ENCODE results near the gene OARD1.
A peak's percentile ranks its signal among the peaks of the same experiment; 100 is the strongest.

OARD1 gene

GRCh38 chr6:41066867-41067304, 5.3 kb downstream of the OARD1 start:
- H3K4me3 ChIP-seq (ENCODE audit: low read length) = no peak overlapping the region
- peak; percentile 86 for DNase-seq (ENCODE audit: low read depth)
- TF ChIP-seq, protein P1, sequence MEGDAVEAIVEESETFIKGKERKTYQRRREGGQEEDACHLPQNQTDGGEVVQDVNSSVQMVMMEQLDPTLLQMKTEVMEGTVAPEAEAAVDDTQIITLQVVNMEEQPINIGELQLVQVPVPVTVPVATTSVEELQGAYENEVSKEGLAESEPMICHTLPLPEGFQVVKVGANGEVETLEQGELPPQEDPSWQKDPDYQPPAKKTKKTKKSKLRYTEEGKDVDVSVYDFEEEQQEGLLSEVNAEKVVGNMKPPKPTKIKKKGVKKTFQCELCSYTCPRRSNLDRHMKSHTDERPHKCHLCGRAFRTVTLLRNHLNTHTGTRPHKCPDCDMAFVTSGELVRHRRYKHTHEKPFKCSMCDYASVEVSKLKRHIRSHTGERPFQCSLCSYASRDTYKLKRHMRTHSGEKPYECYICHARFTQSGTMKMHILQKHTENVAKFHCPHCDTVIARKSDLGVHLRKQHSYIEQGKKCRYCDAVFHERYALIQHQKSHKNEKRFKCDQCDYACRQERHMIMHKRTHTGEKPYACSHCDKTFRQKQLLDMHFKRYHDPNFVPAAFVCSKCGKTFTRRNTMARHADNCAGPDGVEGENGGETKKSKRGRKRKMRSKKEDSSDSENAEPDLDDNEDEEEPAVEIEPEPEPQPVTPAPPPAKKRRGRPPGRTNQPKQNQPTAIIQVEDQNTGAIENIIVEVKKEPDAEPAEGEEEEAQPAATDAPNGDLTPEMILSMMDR (IDR thresholded peaks at IDR 0.05; ENCODE audit: insufficient read depth, low read depth, low read length, missing control alignments) = peak; percentile 83

DNA sequence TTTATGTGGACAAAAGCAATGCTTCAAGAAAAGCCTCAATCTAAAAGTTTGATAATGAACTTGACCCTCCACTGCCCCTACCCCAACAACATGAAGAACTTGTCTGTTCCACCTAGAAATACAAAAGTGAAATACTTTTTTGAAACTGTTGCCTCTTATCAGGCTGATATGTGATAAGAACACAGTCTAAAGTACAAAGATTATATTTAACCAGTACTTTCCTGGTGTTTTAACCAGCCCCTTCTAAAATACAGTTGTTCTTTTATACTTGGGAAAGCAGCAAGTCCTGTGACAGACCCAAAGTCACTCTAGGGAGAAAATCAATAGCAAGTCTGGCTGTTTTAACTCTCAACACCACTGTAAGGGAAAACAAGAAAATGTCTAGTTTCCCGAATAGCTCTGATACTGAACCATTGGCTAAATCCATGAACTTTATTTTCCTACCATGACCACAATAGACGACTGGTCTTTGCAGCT, 6.6 kb downstream of the OARD1 start:
- DNase-seq (ENCODE audit: low read depth) = no peak
- H3K4me3 ChIP-seq (ENCODE audit: low read length) = no peak overlapping the region
- TF ChIP-seq, protein P1 (IDR thresholded peaks at IDR 0.05; ENCODE audit: insufficient read depth, low read depth, low read length, missing control alignments) = no peak

GRCh38 chr6:41064841-41065240, 7.3 kb downstream of the OARD1 start:
- TF ChIP-seq, protein P1 (IDR thresholded peaks at IDR 0.05; ENCODE audit: insufficient read depth, low read depth, low read length, missing control alignments) = no peak
- H3K4me3 ChIP-seq (ENCODE audit: low read length) = no peak overlapping the region
- no peak for DNase-seq (ENCODE audit: low read depth)

DNA sequence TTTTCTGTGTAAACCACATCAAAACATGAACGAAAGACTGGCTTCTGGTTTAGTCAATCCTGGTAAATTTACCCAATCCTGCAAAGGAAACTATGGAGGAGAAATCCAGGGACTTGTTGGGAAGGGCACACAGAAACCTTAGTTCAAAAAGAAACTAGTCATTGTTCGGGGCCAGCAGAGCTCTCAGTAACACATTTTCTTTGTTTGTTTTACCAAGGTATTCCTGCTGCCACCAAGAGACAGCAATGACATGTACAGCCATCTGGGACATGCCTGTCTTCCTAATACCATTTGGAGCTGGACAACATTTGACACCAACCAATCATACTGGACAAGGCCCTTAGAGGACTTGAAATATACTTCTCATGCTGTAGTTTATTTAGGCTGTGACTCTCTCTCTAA, 8.3 kb downstream of the OARD1 start:
- no peak overlapping the region for H3K4me3 ChIP-seq (ENCODE audit: low read length)
- TF ChIP-seq, protein P1 (IDR thresholded peaks at IDR 0.05; ENCODE audit: insufficient read depth, low read depth, low read length, missing control alignments) = no peak
- no peak for DNase-seq (ENCODE audit: low read depth)

GRCh38 chr6:41062056-41062455, 10.1 kb downstream of the OARD1 start:
- TF ChIP-seq, protein P1 (IDR thresholded peaks at IDR 0.05; ENCODE audit: insufficient read depth, low read depth, low read length, missing control alignments) = no peak
- H3K4me3 ChIP-seq (ENCODE audit: low read length) = no peak overlapping the region
- no peak for DNase-seq (ENCODE audit: low read depth)

- TF ChIP-seq, protein P1 (IDR thresholded peaks at IDR 0.05; ENCODE audit: insufficient read depth, low read depth, low read length, missing control alignments) = no peak
- DNase-seq (ENCODE audit: low read depth) = no peak
- H3K4me3 ChIP-seq (ENCODE audit: low read length) = no peak overlapping the region
Measured at GRCh38 chr6:41061196-41061726, 10.9 kb downstream of the OARD1 start.

GRCh38 chr6:41059556-41059955, 12.6 kb downstream of the OARD1 start:
- DNase-seq (ENCODE audit: low read depth) = peak; percentile 50
- H3K4me3 ChIP-seq (ENCODE audit: low read length) = no peak overlapping the region
- TF ChIP-seq, protein P1 (IDR thresholded peaks at IDR 0.05; ENCODE audit: insufficient read depth, low read depth, low read length, missing control alignments) = no peak
